ENCODE data around the gene SLC5A2.
"Not testable (repeated sequence)": the region's sequence is repeated elsewhere in the genome, so short reads cannot be mapped to it uniquely, and the experiment has no call there.

Gene SLC5A2

DNA sequence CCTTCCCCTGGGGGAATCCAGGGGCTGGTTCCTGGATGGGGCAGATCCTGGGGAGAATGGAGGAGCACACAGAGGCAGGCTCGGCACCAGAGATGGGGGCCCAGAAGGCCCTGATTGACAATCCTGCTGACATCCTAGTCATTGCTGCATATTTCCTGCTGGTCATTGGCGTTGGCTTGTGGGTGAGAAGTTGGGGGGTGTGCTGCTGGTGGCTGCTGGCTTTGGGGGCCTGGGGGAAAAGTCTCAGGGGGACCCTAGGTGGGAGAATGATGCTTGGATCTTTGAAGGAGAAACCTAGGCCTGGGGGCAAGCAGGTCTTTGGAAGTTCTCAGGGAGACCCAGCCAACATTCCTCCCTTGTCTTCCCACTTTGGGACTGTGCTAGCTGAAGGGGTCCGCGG, at the start of gene SLC5A2:
SLC5A2 (plus strand) TSS at position 43 of the 400 bp plus-strand sequence; CDS start at position 57, 14 bp downstream.
- DNase-seq, result no peak

DNA sequence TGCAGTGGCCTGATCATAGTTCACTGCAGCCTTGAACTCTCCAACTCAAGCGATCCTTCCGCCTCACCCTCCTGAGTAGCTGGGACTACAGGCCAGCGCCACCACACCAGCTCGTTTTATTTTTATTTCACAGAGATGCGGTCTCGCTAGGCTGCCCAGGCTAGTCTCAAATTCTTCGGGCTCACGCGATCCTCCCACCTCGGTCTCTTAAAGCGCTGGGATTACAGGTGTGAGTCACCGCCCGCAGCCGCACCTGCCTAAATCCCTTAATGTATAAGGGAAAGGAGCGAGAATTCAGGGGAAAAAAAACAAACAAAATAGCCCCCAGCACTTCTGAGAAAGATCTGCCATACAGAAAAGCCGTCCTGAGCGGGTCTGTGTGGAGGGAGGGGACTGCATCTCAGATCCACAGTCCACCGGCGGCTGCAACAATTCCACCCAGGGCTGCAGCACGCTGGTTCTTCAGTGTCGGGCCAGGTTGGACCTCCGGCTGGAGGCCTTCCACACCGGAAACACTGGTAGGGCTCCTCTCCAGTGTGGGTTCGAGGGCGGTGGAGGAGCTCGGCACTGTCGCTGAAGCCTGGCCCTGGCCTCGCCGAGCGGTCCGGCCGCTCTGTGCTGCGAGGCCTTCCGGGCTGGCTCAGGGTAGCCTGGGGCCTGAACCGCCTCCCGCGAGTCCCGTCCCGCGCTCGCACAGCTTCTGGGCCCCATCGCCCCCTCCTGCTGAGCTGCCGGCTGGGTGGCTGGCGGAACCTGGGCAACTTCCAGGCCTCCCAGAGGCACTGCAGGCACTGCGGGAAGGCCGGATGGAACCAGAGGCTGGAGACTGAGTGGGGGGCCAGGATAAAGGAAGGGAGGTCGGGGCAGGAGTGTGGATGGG, 47.3 kb upstream of the SLC5A2 start:
- DNase-seq, result peak; percentile 62

DNA sequence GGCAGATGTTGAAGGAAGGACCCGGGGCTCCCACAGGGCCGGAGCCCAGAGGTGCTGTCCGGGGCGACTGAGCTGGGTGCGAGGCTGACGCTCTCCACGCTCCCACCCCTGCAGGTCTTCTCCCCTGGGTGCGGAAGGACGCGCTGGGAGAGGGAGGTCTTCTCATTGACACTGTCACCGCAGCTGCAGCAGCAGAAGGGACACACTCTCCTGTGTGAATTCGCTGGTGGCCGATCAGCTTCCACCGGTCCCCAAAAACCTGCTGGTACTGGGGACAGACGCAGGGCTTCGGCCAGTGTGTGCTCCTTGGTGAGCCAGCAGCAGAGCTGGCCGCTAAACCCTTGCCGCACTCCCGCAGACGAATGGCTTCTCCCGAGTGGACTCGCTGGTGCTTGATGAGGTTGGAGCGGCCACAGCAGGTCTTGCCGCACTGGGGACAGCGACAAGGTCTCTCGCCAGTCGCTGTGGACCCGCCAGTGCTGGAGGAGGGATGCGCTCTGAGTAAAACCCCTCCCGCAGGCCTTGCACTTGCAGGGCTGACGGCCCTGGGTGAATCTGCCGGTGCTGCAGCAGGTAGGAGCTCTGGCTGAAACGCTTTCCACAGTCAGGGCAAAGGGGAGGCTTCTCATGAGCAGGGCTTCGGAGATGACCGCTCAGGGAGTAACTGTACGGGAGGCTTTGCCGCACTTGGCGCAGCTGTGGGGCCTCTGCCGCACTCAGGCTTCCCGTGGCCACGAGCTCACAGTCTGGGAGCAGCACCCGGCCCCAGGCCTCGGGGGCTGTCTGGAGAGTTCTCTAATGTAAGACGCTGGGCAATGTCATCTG, 46.5 kb upstream of the SLC5A2 start:
- no peak for DNase-seq

DNA sequence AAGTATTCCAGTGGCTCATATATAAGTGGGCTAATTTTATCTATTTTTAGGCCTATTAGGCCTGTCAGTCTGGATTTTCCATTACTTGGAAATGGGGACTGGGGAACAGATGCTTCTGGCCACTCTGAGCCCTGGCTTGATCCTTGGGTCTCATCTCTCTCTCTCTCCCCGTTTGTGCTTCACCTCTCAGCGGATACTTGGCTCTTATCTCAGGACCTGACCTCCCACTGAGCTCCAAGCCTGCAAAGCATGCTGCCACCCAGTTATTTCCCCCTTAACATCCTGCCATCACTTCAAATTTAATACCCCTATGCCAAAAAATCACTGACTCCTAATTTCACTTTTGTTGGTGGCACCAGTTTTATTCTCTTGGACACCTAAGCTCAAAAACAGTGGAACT, 44.5 kb upstream of the SLC5A2 start:
- no peak for DNase-seq

DNA sequence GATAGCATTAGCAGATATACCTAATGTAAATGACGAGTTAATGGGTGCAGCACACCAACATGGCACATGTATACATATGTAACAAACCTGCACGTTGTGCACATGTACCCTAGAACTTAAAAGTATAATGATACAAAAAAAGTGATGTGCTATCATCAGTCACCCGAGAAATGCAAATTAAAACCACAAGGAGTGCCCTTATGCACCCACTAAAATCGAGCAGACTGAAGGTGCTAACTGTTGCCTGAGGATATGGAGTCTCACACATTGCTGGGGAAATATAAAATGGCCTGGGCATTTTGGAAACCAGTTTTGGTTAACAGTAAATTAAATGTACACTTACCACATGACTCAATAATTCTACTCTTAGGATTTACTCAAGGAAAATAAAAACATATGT, 43.9 kb upstream of the SLC5A2 start:
- not testable (repeated sequence) for DNase-seq

DNA sequence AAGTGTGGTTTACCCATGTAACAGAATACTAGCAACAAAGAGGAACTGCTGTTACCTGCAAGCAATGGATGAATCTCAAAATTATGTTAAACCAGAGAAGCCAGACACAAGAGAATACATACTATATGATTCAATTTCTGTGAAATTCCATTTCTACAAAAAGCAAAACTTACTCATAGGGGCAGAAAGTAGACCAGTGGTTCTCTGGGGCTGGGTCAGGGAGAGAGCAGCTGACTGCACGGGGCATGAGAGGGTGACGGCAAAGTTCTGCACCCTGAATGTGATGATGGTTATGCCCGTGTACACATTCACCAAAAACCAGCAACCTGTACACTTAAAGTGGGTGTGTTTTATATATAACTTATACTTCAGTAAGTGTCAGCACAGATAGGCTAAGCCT, 43.4 kb upstream of the SLC5A2 start:
- DNase-seq, result no peak

DNA sequence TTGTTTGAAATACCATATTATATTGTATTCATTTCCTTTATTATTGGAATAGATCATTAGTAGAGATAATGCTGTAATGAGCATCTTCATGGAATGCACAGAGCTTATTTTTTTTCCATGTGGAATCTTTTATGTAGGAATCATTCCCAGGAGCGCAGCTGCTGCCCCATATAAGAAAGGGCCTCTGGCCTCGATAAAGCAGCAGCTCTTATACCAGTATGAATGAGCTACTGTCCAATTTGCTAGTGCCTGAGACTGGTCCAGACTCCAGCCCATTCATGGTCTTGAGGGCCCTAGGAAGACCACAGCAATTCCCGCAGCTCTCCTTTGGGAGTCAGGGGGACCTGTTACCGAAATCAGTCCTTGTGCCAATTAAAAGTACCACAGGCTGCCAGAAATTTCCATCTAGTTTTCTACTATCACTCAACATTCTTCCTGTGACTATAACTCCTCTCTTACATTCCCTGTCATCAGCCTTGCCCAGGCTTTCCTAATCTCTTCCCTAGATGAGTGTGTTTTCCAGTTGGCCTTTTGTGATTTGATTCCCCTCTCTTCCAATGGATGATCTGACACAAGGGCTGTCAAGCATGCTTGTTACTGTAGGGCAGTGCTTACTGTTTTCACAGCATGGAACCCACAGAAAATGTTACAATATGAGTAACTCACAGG, 42.3 kb upstream of the SLC5A2 start:
- no peak for DNase-seq

DNA sequence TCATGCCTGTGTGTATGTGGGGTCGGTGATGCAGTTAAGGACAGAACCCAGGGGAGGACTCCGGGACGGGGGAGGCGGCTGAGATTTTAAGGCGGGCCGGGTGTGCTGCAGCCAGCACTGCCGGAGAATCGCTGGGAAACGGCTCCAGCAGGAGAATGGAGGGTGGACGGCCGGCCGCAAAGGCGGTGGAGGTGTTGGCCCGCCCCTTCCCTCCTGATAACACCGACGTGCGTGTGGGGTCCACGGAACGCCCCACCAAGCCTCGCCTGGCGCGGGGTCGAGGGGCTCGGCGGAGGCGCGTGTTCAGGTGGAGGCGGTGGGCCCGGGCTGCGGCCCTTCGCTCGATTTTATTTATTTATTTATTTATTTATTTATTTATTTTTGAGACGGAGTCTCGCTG, 41.0 kb upstream of the SLC5A2 start:
- no peak for DNase-seq

DNA sequence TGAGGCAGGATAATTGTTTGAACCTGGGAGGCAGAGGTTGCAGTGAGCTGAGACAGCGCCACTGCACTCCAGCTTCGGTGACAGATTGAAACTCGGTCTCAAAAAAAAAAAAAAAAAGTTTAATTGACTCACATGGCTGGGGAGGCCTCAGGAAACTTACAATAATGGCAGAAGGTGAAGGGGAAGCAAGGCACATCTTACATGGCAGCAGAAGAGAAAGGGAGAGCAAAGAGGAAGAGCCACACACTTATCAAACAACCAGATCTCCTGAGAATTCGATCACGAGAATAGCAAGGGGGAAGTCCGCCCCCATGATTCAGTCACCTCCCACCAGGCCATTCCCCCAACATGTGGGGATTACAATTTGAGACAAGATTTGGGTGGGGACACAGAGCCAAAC, 37.0 kb upstream of the SLC5A2 start:
- not testable (repeated sequence) for DNase-seq

DNA sequence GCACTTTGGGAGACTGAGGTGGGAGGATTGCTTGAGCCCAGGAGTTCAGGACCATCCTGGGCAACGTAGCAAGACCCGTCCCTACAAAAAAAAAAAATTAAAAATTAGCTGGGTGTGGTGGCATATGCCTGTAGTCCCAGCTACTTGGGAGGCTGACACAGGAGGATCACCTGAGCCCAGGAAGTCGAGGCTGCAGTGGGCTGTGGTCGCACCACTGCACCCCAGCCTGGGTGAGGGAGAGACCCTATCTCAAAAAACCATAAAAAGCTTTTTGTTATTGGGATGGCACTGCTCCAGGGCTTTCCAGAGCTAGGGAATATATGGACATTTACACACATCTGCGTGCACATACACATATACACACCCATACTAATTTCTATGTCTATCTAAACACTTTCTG, 31.7 kb upstream of the SLC5A2 start:
- no peak for DNase-seq

DNA sequence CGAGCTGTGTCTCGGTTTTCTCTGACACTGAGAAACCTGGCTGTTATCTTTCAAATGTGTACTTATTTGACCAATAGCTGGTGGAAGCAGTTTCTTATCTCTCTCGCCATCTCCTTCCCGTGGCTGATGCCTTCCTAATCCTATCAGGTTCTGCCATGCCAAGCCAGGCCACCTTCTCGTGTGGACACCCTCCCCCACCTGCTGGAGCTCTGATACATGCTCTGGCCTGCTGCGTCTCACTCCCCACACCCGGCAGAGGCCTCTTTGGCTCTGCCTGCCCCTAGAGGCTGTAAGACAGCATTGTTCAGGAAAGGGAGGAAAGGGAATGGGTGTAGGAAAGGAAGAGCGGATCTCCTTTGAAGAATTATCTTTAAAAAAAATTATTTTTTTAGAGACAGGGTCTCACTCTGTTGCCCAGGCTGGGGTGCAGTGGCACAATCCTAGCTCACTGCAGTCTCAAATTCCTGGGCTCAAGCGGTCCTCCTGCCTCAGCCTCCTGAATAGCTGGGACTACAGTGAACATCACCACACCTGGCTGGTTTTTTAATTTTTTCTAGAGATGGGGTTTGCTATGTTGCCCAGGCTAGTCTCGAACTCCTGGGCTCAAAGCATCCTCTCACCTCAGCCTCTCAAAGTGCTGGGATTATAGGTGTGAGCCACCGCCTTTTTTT, 31.1 kb upstream of the SLC5A2 start:
- DNase-seq, result peak; percentile 74

DNA sequence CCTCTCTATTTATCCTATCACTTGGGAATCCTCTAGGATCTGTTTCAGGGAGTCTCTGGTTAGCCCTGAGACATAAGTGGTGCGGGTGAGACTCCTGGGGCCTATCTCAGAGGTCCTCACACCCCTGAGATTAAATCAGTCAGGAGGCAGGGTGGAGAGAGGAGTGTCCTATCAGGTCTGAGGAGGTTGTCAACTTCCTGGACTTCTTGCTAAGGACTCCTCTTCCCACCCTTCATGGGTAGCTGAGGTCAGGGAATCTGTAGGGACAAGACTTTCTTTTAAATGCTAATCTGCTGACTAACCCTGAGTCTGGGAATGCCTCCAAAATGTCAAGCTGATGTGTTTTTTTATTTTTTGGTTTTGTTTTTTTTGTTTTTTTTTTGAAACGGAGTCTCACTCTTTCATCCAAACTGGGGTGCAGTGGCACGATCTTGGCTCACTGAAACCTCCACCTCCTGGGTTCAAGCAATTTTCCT, 30.3 kb upstream of the SLC5A2 start:
- no peak for DNase-seq

DNA sequence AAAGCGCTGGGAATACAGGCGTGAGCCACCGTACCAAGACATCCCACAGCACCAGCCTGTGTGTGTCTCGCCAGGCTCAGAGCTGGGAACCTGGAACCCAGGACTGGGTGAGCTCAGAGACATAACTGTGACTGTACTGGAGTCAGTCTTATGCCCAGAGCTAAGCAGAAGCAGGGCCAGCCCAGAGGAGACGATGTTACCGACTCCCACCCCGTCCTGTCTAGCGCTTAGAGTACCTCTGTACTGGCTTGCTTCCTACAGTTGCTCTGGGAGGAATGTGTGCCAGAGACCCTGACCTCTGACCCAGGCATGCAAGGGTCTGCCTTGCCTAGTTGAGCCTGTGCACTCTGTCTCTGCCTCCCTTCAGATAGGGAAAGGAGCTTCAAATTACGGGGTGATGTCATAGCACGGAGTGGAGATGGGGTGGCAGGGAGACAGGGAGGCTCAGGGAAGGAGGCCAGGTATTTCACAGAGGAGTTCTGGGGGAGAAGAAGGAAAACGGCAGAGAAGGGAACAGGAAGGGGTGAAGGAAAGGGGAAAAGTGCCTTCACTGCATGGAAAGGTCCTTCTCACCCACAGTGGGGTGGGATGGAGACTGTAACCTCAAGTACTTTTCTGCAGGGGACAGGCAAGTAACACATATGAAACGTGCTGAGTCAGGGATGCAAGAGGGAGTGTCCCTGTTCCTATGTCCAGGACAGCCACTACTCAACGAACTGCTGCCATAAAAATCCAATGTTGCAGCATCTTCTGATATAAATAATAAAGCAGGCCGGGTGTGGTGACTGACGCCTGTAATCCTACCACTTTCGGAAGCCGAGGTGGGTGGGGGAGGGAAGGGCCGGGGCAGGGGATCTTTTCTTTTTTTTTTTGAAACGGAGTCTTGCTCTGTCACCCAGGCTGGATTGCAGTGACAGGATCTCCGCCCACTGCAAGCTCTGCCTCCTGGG, 29.4 kb upstream of the SLC5A2 start:
- peak; percentile 4 for DNase-seq

DNA sequence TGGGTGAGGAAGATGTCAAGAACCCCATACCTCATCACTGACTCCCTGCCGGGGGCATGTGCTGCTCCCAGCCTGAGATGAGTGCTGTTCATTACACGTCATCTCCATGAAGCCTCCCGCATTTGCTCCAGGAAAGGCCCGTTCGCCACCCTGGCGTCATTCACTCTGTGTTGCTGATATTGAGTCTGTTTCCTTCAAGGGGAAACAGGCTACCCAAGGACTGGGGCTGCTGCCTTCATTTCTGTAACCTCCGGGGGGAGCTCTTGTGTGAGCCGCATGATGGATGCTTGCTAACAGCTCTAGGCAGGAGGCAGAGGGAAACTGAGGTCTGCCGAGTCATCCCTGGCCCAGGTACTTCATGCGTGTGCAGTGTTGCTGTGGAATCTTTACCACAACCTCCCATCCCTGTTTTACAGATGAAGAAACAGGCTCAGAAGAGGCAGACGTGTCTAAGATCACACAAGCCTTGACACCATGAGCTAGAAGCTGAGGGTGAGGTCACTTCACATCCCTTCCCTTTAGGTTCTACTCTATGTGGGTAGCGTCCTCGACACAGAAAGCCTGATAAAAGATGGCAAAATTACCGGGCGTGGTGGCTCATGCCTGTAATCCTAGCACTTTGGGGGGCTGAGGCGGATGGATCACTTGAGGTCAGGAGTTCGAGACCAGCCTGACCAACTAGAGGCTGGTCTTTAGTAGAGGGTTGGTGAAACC, 27.2 kb upstream of the SLC5A2 start:
- peak; percentile 13 for DNase-seq

DNA sequence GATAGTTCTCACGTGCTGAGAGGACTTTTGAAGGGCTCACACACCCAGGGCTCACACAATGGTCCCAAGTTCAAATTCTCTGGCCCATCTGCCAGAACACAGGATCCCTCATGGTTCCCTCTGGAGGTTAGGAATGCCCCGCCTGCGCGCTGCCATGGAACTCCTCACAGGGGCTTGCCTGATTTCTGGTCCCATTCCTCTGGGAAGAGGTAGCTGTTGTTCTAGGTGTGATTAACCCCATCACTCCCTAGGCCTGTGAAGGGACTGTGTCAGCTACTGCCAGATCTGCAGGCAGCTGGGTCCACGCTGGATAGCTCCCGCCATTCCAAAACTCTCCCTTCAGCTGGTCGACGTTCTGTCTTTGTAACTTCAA, 25.9 kb upstream of the SLC5A2 start:
- DNase-seq, result no peak

DNA sequence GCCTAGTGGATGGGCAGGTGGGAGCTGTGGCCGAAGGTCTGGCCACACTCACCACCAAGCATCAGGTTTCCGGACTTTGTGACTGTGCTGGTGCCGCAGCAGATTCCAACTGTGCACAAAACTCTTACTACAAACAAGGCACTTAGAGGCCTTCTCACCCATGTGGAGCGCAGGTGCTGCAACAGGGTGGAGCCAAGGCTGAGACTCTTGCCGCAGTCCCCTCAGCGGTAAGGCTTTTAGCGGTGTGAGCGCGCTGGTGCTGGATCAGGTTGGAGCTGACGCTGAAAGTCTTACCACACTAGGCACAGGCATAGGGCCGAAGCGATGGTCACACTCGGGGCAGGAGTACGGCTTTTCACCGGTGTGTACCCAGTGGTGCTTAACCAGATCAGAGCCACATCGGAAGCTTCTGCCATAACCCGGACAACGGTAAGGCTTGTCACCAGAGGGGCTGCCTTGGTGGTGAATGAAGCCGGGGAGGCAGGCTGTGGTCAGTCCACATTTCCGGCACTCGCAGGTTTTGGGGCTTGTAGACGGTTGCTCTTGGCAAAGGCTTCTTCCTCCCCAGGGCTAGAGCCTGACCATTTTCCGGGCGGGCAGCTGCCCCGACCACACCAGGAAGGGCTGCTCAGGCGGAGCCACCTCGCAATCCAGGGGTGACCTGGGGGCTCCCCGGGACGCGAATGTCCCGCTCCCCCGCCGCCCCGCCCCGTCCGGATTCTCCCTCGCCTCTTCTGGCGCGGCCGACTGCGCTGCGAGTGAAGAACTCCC, 24.7 kb upstream of the SLC5A2 start:
- DNase-seq, result peak; percentile 71

DNA sequence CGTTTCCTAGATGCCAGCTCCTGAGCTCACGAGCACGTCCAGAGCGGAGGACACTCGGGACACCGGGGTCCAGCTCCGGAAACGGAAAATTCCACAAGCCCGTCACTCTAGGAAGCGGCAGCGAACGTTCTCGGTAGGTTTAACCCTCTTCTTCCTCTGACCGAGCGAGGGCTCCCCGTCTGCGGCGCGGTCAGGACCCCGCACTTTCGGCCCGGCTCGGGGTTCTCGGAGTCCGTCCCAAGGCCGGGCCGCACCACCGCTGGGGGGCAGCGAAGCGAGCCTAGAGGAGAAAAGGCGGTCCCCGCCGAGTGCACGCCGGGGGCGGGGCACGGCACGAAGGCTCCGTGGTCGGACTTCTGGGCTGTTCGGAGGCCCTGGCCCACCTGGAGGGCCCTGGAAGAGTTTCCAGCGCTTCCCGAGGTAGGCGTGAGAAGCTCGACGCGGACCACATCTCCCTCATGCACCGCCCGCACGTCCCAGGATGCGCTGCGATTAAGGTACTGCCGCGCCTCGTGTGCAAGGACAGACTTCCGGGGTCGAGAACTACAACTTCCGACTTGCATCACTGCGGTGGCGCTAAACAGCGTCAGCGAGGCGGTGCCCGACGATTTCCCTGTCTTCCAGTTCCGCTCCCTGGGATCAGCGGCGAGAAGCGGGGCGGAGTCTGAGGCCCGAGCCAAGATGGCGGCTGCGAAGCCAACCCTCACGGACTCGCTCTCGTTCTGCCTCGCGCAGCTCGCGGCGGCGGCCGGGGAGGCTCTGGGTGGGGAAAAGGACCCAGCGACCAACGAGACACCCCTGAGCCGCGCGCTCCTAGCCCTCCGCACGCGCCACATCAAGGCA, 23.9 kb upstream of the SLC5A2 start, which contains the start of gene ARMC5:
ARMC5 (plus strand) TSS at position 658 of the 843 bp plus-strand sequence; CDS start at position 682, 24 bp downstream.
- peak; percentile 97 for DNase-seq

DNA sequence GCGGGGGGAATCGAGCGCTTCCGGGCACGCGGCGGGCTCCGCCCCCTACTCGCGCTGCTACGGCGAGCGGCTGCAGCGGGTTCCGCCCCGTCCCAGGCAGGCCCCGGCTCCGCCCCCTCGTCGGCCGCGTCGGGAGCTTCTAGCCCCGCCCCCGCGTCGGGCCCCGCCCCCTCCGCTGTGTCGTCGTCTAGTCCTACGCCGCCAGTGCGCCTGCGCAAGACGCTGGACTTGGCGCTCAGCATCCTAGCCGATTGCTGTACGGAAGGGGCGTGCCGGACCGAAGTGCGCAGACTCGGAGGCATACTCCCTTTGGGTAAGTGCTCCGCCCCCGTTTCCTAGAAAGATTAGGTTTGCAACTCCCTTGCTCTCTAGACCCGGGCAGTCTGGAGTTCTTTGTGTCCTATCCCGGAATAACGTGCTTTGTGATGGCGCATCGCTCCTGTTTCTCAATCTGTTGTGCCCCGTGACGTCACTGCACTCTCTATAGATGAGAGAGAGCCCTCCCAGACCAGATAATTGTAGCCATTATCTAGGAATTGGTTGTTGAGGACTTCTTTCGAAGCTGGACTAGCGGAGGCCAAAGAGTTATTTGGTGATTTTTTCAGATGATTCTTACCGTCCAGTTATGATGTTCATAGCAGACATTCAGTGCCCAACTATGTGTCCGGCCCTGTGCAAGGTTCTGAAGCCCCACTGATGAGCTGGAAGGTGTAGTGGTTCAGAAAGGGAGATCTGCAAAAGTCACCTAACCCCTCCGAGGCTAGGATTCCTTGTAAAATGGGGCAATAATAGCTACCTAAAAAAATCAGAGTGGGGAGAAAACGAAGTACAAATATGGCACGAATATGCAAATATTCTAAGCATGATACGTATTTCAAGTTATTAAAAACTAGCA, 23.0 kb upstream of the SLC5A2 start:
- DNase-seq, result peak; percentile 98

Measured in DMS53 (cell line).